GM12891 (cell line): ENCODE results near the gene ALKAL2.

Source experiments
- POLR2A ChIP-seq: IDR thresholded peaks from 2 replicates; pipeline ENCODE4 v1.6.1; 2011; ENCODE audit warnings: low read depth, low read length, control low read depth
- POLR2AphosphoS5 ChIP-seq: IDR thresholded peaks from 2 replicates; pipeline ENCODE4 v1.6.1; 2011; ENCODE audit warnings: low read depth, low read length, control low read depth
- SPI1 ChIP-seq: IDR thresholded peaks from 2 replicates; pipeline ENCODE4 v1.6.1; 2011; ENCODE audit warnings: low read depth, low read length, control low read depth
- TAF1 ChIP-seq: IDR thresholded peaks from 2 replicates; pipeline ENCODE4 v1.6.1; 2011; ENCODE audit warnings: low read depth, low read length, control low read depth

- TF ChIP-seq POLR2AphosphoS5, result no peak
- TF ChIP-seq POLR2A, result no peak
- no peak for TF ChIP-seq TAF1
- TF ChIP-seq SPI1, result no peak
Measured at GRCh38 chr2:238869-239268, 49.0 kb downstream of the ALKAL2 start.
